Measurements from ENCODE around the gene FCER2.

FCER2 gene

DNA sequence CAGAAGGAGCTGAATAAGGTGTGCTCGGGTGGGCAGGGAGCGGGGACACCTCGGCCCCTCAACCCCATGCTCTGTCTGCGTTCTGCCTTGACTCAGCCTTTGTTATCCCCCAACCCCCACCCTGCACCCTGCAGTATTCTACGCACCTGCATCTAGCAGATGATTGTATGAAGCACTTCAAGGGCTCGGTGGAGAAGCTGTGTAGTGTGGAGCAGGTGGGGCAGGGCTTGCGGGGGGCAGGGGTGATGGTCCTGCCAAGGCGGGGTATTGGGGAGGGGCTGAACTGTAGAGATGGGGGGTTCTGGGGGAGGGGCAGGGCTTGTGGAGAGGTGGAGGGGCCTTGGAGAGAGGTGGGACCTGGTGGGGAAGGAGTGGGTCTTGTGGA, 58.9 kb downstream of the FCER2 start:
- TF ChIP-seq, protein P1, sequence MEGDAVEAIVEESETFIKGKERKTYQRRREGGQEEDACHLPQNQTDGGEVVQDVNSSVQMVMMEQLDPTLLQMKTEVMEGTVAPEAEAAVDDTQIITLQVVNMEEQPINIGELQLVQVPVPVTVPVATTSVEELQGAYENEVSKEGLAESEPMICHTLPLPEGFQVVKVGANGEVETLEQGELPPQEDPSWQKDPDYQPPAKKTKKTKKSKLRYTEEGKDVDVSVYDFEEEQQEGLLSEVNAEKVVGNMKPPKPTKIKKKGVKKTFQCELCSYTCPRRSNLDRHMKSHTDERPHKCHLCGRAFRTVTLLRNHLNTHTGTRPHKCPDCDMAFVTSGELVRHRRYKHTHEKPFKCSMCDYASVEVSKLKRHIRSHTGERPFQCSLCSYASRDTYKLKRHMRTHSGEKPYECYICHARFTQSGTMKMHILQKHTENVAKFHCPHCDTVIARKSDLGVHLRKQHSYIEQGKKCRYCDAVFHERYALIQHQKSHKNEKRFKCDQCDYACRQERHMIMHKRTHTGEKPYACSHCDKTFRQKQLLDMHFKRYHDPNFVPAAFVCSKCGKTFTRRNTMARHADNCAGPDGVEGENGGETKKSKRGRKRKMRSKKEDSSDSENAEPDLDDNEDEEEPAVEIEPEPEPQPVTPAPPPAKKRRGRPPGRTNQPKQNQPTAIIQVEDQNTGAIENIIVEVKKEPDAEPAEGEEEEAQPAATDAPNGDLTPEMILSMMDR (IDR thresholded peaks at IDR 0.05) = no peak
- no peak overlapping the region for H3K27ac ChIP-seq
- DNase-seq (ENCODE audit: low spot score) = no peak
- H3K4me3 ChIP-seq = no peak overlapping the region

DNA sequence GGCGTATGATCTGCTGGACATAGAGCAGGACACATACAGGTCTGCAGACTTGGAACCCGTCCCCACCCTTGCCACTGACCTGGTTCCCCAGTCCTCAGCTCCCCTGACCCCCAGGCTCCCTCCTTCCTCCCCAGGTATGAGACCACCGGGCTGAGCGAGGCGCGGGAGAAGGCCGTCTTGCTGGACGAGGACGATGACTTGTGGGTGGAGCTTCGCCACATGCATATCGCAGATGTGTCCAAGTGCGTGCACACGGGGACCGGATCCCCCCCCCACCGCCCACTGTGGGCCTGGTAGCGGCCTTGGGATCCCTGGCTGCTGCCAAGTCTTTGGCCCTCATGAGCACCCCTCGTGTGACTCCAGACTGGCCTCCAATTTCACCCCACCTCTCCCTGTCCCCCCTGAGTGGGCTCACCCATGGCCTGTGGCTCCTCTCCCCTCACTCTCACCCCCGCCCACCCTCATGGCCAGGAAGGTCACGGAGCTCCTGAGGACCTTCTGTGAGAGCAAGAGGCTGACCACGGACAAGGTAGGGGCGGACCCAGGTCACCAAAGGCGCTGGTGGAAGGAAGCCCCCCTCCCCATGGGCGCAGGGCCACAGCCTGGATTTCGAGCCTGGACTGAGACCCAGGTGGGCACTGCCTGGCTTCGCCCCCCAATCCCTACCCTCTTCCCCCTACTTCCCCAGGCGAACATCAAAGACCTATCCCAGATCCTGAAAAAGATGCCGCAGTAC, 59.5 kb downstream of the FCER2 start:
- no peak overlapping the region for H3K27ac ChIP-seq

DNA sequence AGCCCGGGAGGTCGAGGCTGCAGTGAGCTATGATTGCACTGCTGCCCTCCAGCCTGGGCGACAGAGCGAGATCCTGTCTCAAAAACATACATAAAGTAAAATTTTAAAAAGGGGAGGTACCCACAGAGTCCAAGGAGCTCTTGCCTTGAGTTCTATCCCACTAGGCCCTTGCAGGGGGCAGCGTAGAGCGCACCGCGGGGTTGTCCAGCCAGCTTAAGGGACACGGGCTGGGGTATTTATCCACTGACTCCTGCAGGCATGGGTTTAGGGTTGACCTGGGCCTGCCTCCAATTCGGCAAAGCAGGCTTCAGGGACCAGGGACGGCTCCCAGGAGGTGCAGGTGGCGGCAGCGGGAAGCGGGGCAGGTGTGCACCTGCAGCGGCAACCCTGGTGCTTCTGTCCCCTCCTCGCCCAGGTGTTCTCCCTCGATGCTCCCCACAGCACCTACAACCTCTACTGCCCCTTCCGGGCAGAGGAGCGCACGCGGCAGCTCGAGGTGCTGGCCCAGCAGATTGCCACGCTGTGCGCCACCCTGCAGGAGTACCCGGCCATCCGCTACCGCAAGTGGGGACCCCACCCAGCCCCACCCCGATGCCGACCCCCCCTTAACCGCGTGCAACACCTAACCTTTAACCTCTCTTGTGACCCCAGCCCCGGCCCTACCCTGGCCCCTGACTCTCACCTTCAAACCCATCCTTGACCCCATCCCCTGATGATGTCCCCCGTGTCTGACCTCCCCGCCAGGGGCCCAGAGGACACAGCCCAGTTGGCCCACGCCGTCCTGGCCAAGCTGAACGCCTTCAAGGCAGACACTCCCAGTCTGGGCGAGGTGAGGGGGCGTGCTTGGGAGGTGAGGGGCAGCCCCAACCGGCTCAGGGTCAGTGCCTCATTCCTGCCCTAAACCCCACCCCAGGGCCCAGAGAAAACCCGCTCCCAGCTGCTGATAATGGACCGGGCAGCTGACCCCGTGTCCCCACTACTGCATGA, 60.3 kb downstream of the FCER2 start:
- TF ChIP-seq, protein P1 (IDR thresholded peaks at IDR 0.05) = no peak
- DNase-seq (ENCODE audit: low spot score) = no peak
- Histone ChIP-seq H3K4me3 (no peak overlapping the region), H3K27ac (no peak overlapping the region)

More for the DNA sequence above, 59.5 kb downstream of the FCER2 start:
- TF ChIP-seq, protein P1 (IDR thresholded peaks at IDR 0.05) = no peak
- no peak overlapping the region for H3K4me3 ChIP-seq
- DNase-seq (ENCODE audit: low spot score) = no peak

DNA sequence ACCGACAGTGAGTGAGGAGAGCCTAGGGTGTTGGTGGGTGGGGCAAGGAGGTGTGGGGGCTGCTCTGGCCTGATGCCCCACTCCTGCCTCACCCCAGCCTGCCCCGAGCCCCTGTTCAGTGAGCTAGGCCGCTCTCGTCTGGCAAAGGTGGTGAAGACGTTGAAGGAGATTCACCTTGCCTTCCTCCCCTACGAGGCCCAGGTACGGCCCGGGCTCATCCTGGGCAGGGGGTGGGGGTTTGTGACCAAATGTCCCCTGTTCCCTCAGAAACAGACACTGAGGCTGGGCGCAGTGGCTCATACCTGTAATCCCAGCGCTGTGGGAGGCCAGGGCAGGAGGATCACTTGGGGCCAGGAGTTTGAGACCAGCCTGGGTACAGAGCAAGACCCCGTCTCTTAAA, 61.1 kb downstream of the FCER2 start:
- Histone ChIP-seq H3K4me3 (no peak overlapping the region), H3K27ac (no peak overlapping the region)
- DNase-seq (ENCODE audit: low spot score) = no peak
- TF ChIP-seq, protein P1 (IDR thresholded peaks at IDR 0.05) = no peak

DNA sequence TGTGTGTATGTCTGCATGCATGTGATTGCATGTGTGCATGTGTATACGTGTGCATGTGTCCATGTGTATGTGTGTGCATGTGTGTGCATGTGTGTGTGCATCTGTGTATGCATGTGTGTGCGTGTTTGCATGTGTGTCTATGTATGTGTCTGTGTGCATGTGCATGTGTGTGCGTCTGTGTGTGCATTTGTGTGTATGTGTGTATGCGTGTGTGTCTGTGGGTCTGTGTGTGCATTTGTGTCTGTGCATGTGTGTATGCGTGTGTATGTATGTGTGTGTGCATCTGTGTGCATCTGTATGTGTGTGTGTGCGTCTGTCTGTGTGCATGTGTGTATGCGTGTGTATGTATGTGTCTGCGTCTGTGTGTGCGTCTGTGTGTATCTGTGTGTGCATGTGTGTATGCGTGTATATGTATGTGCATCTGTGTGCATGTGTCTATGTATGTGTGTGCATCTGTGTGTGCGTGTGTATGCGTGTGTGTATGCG, 62.0 kb downstream of the FCER2 start:
- TF ChIP-seq, protein P1 (IDR thresholded peaks at IDR 0.05) = no peak
- DNase-seq (ENCODE audit: low spot score) = no peak
- Histone ChIP-seq H3K4me3 (no peak overlapping the region), H3K27ac (no peak overlapping the region)

DNA sequence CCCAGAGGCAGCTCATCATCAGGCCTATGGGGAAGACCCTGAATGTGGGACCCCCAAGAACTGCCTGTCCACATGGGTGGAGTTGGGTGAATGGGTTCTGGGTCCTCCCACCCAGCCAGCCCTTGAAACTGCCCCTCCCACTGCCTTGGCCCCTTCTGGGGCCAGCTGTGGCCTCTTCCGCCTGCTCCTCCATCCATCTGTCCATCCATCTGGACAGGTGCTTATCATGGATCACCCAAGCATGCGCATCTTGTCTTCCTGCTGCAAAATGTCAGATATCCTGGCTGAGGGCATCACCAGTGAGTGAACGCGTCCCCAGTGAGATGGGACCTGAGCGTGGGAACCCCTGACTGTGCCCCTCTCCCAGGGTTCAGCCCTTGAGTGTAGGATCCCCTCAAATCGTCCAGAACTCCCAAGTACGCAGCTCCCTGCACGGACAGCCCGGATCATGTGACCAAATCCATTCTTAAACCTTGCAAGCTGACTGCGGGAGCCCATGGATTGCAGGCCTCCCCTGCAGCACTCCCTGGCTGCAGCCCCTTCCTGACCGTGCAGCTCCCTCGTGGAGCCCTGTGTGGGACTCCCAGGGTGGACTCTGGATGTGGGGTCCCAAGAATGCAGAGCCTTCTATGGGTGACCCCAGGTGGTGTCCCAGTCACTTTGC, 63.0 kb downstream of the FCER2 start:
- H3K4me3 ChIP-seq = no peak overlapping the region
- TF ChIP-seq, protein P1 (IDR thresholded peaks at IDR 0.05) = no peak
- DNase-seq (ENCODE audit: low spot score) = no peak
- no peak overlapping the region for H3K27ac ChIP-seq
